ENCODE measurements around the gene BAG1. TPM values are rescaled to one million over a fixed set of nuclear protein-coding genes. Genes with fewer than 3 reads are reported as not detected.
A peak's percentile ranks its signal among the peaks of the same experiment; 100 is the strongest.

The BAG1 gene
- total RNA-seq, 1 donor from 2014 or later = 43.3 TPM

DNA sequence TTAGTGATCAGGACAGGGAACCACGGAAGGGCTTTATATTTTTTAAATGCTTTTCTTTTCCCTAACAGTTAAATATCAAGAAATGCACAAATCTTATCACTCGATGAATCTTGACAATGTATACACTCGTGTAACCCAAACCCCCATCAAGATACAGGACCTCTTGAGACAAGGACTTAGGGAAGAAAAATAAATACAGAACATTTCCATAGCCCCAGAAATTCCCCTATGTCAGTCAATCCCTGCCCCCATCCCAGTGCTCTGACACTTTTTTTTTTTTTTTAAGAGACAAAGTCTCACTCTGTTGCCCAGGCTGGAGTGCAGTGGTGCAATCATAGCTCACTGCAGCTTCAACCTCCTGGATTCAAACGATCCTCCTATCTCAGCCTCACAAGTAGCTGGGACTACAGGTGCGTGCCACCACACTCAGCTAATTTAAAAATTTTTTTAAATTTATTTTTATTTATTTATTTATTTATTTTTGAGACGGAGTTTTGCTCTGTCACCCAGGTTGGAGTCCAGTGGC lies 21.8 kb downstream of the BAG1 start:
- no peak for FAIRE-seq
- no peak overlapping the region for H3K4me2 ChIP-seq (ENCODE audit: low read length)
- DNase-seq (ENCODE audit: low read depth) = no peak
- H3K4me3 ChIP-seq (ENCODE audit: insufficient read depth, low read depth, low read length) = no peak overlapping the region
- no peak overlapping the region for H3K4me3 Mint-ChIP-seq (ENCODE audit: unreplicated experiment)
- H3K27ac Mint-ChIP-seq (ENCODE audit: unreplicated experiment) = no peak overlapping the region
- no peaks in the 10 kb centered on the region for H3K36me3 ChIP-seq (ENCODE audit: insufficient read depth, low read length)
- H3K9me3 Mint-ChIP-seq (ENCODE audit: unreplicated experiment) = no peaks in the 10 kb centered on the region
- H3K4me1 ChIP-seq (ENCODE audit: insufficient read depth, low read length) = peaks cover 7% of the 10 kb centered on the region
- no peak overlapping the region for H2AFZ ChIP-seq (ENCODE audit: low read depth, low read length)
- no peak overlapping the region for H3K9ac ChIP-seq (ENCODE audit: low read length)
- TF ChIP-seq EZH2 (IDR thresholded peaks at IDR 0.05; ENCODE audit: insufficient read depth, low read length) = no peak
- TF ChIP-seq, protein P1, sequence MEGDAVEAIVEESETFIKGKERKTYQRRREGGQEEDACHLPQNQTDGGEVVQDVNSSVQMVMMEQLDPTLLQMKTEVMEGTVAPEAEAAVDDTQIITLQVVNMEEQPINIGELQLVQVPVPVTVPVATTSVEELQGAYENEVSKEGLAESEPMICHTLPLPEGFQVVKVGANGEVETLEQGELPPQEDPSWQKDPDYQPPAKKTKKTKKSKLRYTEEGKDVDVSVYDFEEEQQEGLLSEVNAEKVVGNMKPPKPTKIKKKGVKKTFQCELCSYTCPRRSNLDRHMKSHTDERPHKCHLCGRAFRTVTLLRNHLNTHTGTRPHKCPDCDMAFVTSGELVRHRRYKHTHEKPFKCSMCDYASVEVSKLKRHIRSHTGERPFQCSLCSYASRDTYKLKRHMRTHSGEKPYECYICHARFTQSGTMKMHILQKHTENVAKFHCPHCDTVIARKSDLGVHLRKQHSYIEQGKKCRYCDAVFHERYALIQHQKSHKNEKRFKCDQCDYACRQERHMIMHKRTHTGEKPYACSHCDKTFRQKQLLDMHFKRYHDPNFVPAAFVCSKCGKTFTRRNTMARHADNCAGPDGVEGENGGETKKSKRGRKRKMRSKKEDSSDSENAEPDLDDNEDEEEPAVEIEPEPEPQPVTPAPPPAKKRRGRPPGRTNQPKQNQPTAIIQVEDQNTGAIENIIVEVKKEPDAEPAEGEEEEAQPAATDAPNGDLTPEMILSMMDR (IDR thresholded peaks at IDR 0.05; ENCODE audit: insufficient read depth, low read depth, low read length) = no peak
- peaks cover 20% of the 10 kb centered on the region for H3K27me3 Mint-ChIP-seq (ENCODE audit: low read depth, unreplicated experiment)
- H3K79me2 ChIP-seq (ENCODE audit: insufficient read depth, low read length) = no peaks in the 10 kb centered on the region
- H3K9me3 ChIP-seq (ENCODE audit: insufficient read depth, low read depth, low read length) = no peaks in the 10 kb centered on the region
- H3K36me3 Mint-ChIP-seq (ENCODE audit: low read depth, unreplicated experiment) = peaks cover 5% of the 10 kb centered on the region
- no peaks in the 10 kb centered on the region for H4K20me1 ChIP-seq (ENCODE audit: insufficient read depth, low read length)
- H3K4me1 Mint-ChIP-seq (ENCODE audit: low read depth, unreplicated experiment) = no peaks in the 10 kb centered on the region
- no peaks in the 10 kb centered on the region for H3K27me3 ChIP-seq (ENCODE audit: insufficient read depth, low read length)
- H3K27ac ChIP-seq (ENCODE audit: low read depth, low read length) = no peak overlapping the region

DNA sequence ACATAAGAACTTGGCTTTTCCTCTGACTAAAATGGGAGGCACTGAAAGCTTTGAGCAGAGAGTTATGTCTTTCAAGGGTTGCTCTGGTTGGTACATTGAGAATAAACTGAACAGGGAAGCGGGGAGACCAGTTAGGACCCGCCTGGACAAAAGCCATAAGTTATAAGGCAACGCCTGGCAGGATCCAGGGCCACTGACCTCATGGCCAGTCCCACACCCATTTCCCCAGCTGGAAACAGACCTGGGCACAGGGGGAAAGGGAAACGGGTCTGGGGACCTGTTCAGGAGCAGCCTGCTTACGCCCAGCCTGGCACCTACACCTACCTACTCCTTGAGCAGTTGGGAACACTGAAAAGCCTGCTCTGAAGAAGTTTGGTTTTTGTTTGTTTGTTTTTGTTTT lies 23.2 kb downstream of the BAG1 start:
- no peak for FAIRE-seq
- H3K9me3 ChIP-seq (ENCODE audit: insufficient read depth, low read depth, low read length) = no peaks in the 10 kb centered on the region
- H3K79me2 ChIP-seq (ENCODE audit: insufficient read depth, low read length) = no peaks in the 10 kb centered on the region
- H3K36me3 Mint-ChIP-seq (ENCODE audit: low read depth, unreplicated experiment) = peaks cover 2% of the 10 kb centered on the region
- H3K4me3 Mint-ChIP-seq (ENCODE audit: unreplicated experiment) = no peak overlapping the region
- H3K27me3 Mint-ChIP-seq (ENCODE audit: low read depth, unreplicated experiment) = peaks cover 30% of the 10 kb centered on the region
- no peak overlapping the region for H3K27ac Mint-ChIP-seq (ENCODE audit: unreplicated experiment)
- no peak for DNase-seq (ENCODE audit: low read depth)
- no peak overlapping the region for H2AFZ ChIP-seq (ENCODE audit: low read depth, low read length)
- TF ChIP-seq, protein P1 (IDR thresholded peaks at IDR 0.05; ENCODE audit: insufficient read depth, low read depth, low read length) = no peak
- H3K36me3 ChIP-seq (ENCODE audit: insufficient read depth, low read length) = no peaks in the 10 kb centered on the region
- no peaks in the 10 kb centered on the region for H3K4me1 Mint-ChIP-seq (ENCODE audit: low read depth, unreplicated experiment)
- H3K4me1 ChIP-seq (ENCODE audit: insufficient read depth, low read length) = peaks cover 7% of the 10 kb centered on the region
- no peak overlapping the region for H3K27ac ChIP-seq (ENCODE audit: low read depth, low read length)
- H3K9me3 Mint-ChIP-seq (ENCODE audit: unreplicated experiment) = no peaks in the 10 kb centered on the region
- no peak overlapping the region for H3K4me2 ChIP-seq (ENCODE audit: low read length)
- peaks cover 4% of the 10 kb centered on the region for H3K27me3 ChIP-seq (ENCODE audit: insufficient read depth, low read length)
- no peaks in the 10 kb centered on the region for H4K20me1 ChIP-seq (ENCODE audit: insufficient read depth, low read length)
- no peak overlapping the region for H3K4me3 ChIP-seq (ENCODE audit: insufficient read depth, low read depth, low read length)
- no peak overlapping the region for H3K9ac ChIP-seq (ENCODE audit: low read length)

DNA sequence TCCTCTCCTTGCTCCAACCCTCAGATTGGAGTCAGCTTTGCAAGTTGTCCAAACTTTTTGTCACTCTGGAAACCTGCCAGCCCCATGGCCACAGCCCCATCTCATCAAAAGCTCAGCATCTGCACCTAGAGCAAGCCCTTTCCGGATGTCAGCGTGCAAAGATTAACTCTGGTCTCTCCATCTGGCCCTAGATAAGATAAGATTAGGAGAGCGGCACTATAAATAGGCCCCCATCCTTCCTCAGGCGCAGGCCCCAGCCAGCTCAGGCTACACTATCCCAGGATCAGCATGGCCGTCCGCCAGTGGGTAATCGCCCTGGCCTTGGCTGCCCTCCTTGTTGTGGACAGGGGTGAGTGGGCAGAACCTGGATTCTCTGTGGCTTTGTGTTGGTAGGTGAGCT lies 24.6 kb downstream of the BAG1 start, which contains the start of gene SPINK4:
Gene SPINK4 (plus strand): TSS at position 247 of the 400 bp plus-strand sequence. CDS start 42 bp downstream, at position 289.
- TF ChIP-seq EZH2 (IDR thresholded peaks at IDR 0.05; ENCODE audit: insufficient read depth, low read length) = no peak
- TF ChIP-seq, protein P1 (IDR thresholded peaks at IDR 0.05; ENCODE audit: insufficient read depth, low read depth, low read length) = no peak
- FAIRE-seq = no peak
- no peak within 1 kb of the TSS for H3K4me3 Mint-ChIP-seq (ENCODE audit: unreplicated experiment)

More for the DNA sequence above, 24.6 kb downstream of the BAG1 start, which contains the start of gene SPINK4:
- Mint-ChIP-seq H3K27ac (ENCODE audit: unreplicated experiment) (no peak within 1 kb of the TSS), H3K4me1 (ENCODE audit: low read depth, unreplicated experiment) (no peaks in the 10 kb centered on the region), H3K36me3 (ENCODE audit: low read depth, unreplicated experiment) (no peaks in the 10 kb centered on the region), H3K27me3 (ENCODE audit: low read depth, unreplicated experiment) (peaks cover 36% of the 10 kb centered on the region), H3K9me3 (ENCODE audit: unreplicated experiment) (no peaks in the 10 kb centered on the region)
- DNase-seq (ENCODE audit: low read depth) = peak; percentile 61
- Histone ChIP-seq H3K4me3 (ENCODE audit: insufficient read depth, low read depth, low read length) (no peak within 1 kb of the TSS), H3K79me2 (ENCODE audit: insufficient read depth, low read length) (no peaks in the 10 kb centered on the region), H3K36me3 (ENCODE audit: insufficient read depth, low read length) (no peaks in the 10 kb centered on the region), H3K9ac (ENCODE audit: low read length) (no peak within 1 kb of the TSS), H3K27ac (ENCODE audit: low read depth, low read length) (no peak within 1 kb of the TSS), H2AFZ (ENCODE audit: low read depth, low read length) (no peak within 1 kb of the TSS), H3K9me3 (ENCODE audit: insufficient read depth, low read depth, low read length) (no peaks in the 10 kb centered on the region), H3K27me3 (ENCODE audit: insufficient read depth, low read length) (peaks cover 4% of the 10 kb centered on the region), H4K20me1 (ENCODE audit: insufficient read depth, low read length) (no peaks in the 10 kb centered on the region), H3K4me1 (ENCODE audit: insufficient read depth, low read length) (peaks cover 7% of the 10 kb centered on the region), H3K4me2 (ENCODE audit: low read length) (no peak within 1 kb of the TSS)

All from astrocyte (in vitro differentiated cells and primary cell).